BJ (cell line): ENCODE measurements around the gene MYO7A. TPM values are rescaled to one million over a fixed set of nuclear protein-coding genes. Genes with fewer than 3 reads are reported as not detected.

Experiments used
- CTCF ChIA-PET: fragments of 350-600 bp; formaldehyde crosslinking; extraction: SDS; loops from one replicate; lab custom pipeline; 2021; ENCODE audit warnings: antibody characterized with exemption, inconsistent platforms; lab: Yijun Ruan, JAX
- POLR2A ChIA-PET: fragments of 300-600 bp; sonication (Branson Sonifier 250); formaldehyde crosslinking; extraction: SDS; loops from one replicate; lab custom pipeline; 2021; ENCODE audit warnings: antibody characterized with exemption; lab: Charles Lee
- DNase-seq: peaks from one replicate; pipeline ENCODE4 v3.0.0-alpha.2; 2011; ENCODE audit warnings: low read depth
- H3K27me3 ChIP-seq: 2 replicates; pipeline ENCODE4 v1.6.0; 2011; ENCODE audit warnings: low read length; ENCODE audit not compliant: control insufficient read depth, insufficient read depth
- H3K36me3 ChIP-seq: 2 replicates; pipeline ENCODE4 v1.5.1; 2011; ENCODE audit warnings: low read length; ENCODE audit not compliant: control insufficient read depth, insufficient read depth
- H3K4me3 ChIP-seq: 2 replicates; pipeline ENCODE4 v1.5.1; 2011; ENCODE audit warnings: low read depth, mild to moderate bottlenecking, control low read depth, low read length
- CTCF ChIP-seq: IDR thresholded peaks from 2 replicates; pipeline ENCODE4 v1.5.1; 2011; ENCODE audit warnings: low read depth, mild to moderate bottlenecking, control low read depth, inconsistent platforms, low read length, moderate library complexity; ENCODE audit not compliant: insufficient read depth
- polyA plus RNA-seq: library from polyadenylated mRNA; depleted of rRNA; stranded (reverse); fragments of >200 nt; gene quantifications from 2 replicates; pipeline ENCODE4 v1.2.3, GENCODE V29; 2011

The MYO7A gene
- polyA plus RNA-seq, 1 experiment = 0.01 TPM

- no peak overlapping the region for H3K4me3 ChIP-seq
- no peaks in the 10 kb centered on the region for H3K27me3 ChIP-seq
- no peak for TF ChIP-seq CTCF
- DNase-seq = no peak
- ChIA-PET POLR2A (no interaction called here), CTCF (interaction anchor here (1.2 kb wide), 1 partner anchor 36 kb away, joined by 3 read pairs; no protein-coding TSS in a partner anchor)
- no peaks in the 10 kb centered on the region for H3K36me3 ChIP-seq
Observed at GRCh38 chr11:77231800-77232199, 103.8 kb downstream of the MYO7A start.

GRCh38 chr11:77232242-77232641 lies 104.2 kb downstream of the MYO7A start:
- no peaks in the 10 kb centered on the region for H3K27me3 ChIP-seq
- no peaks in the 10 kb centered on the region for H3K36me3 ChIP-seq
- POLR2A ChIA-PET = no interaction called here
- no peak for DNase-seq
- CTCF ChIA-PET = interaction anchor here (1.2 kb wide), 1 partner anchor 36 kb away, joined by 3 read pairs; no protein-coding TSS in a partner anchor
- no peak for TF ChIP-seq CTCF
- H3K4me3 ChIP-seq = no peak overlapping the region

GRCh38 chr11:77233011-77233410 lies 105.0 kb downstream of the MYO7A start:
- no peak for TF ChIP-seq CTCF
- Histone ChIP-seq H3K4me3 (no peak overlapping the region), H3K36me3 (no peaks in the 10 kb centered on the region), H3K27me3 (no peaks in the 10 kb centered on the region)
- ChIA-PET POLR2A (no interaction called here), CTCF (interaction anchor here (1.2 kb wide), 1 partner anchor 35 kb away, joined by 3 read pairs; no protein-coding TSS in a partner anchor)
- no peak for DNase-seq

- H3K36me3 ChIP-seq = no peaks in the 10 kb centered on the region
- TF ChIP-seq CTCF = no peak
- POLR2A ChIA-PET = no interaction called here
- no peak overlapping the region for H3K4me3 ChIP-seq
- DNase-seq = no peak
- CTCF ChIA-PET = no interaction called here
- no peaks in the 10 kb centered on the region for H3K27me3 ChIP-seq
Observed at GRCh38 chr11:77236901-77237300, 108.9 kb downstream of the MYO7A start.

GRCh38 chr11:77244277-77245027 lies 116.4 kb downstream of the MYO7A start:
- CTCF ChIA-PET = interaction anchor here (1.1 to 1.8 kb wide), 4 partner anchors 11 to 304 kb away, joined by 3 to 5 read pairs (median 3); no protein-coding TSS in a partner anchor
- POLR2A ChIA-PET = no interaction called here
- H3K36me3 ChIP-seq = no peaks in the 10 kb centered on the region
- H3K4me3 ChIP-seq = no peak overlapping the region
- no peak for TF ChIP-seq CTCF
- DNase-seq = peak; percentile 82
- H3K27me3 ChIP-seq = no peaks in the 10 kb centered on the region
